HepG2 (cell line): ENCODE results near the gene PRDM15. TPM values are rescaled to one million over a fixed set of nuclear protein-coding genes. Genes with fewer than 3 reads are reported as not detected.
A peak's percentile ranks its signal among the peaks of the same experiment; 100 is the strongest.

Source experiments
- ATAC-seq: fragments of 200-7000 bp; cut with Tn5 transposase; 3 replicates; pipeline ENCODE4 v1.9.1; 2020; ENCODE audit warnings: mild to moderate bottlenecking, moderate library complexity
- BruUV-seq: library from RNA; stranded (reverse); fragments of 400-500 nt; replicated peaks from 2 replicates; lab custom pipeline; 2021; lab: Mats Ljungman, UMichigan
- CTCF ChIA-PET: fragments of 300-600 bp; formaldehyde crosslinking; extraction: SDS; loops from one replicate; lab custom pipeline; 2021; ENCODE audit warnings: low total read pairs, inconsistent platforms, low intra/inter-chr PET ratio; lab: Yijun Ruan, JAX
- POLR2A ChIA-PET: fragments of 350-600 bp; sonication (Branson Sonifier 250); formaldehyde crosslinking; loops from one replicate; lab custom pipeline; 2020; ENCODE audit warnings: antibody characterized with exemption, inconsistent platforms; lab: Yijun Ruan, JAX
- DNase-seq: peaks from one replicate; pipeline ENCODE4 v3.0.0-alpha.2; 2015; ENCODE audit warnings: low spot score
- FAIRE-seq: peaks from 3 replicates; lab custom pipeline; 2011; peaks lifted over from hg19 to GRCh38; lab: Jason Lieb, UNC
- H2AFZ ChIP-seq: one replicate; pipeline ENCODE4 v1.6.1; 2011; ENCODE audit warnings: low read length, inconsistent platforms
- H3K27ac ChIP-seq: fragments of 300-600 bp; 3 replicates; pipeline ENCODE4 v1.8.0; 2011; ENCODE audit warnings: mixed run types, mild to moderate bottlenecking, mixed read lengths, low read length, inconsistent platforms; ENCODE audit not compliant: insufficient read depth; ENCODE audit errors: extremely low read length
- H3K27me3 ChIP-seq, 2 experiments: fragments of 200-600 bp in 1 of 2; 2 replicates in 1 of 2; 3 replicates in 1 of 2; pipeline versions ENCODE4 v1.6.0 to v1.8.0; 2011; ENCODE audit warnings: low read length in 2 of 2, mild to moderate bottlenecking in 2 of 2, moderate library complexity in 2 of 2, inconsistent platforms in 1 of 2; ENCODE audit not compliant: insufficient read depth in 2 of 2, control insufficient read depth in 1 of 2
- H3K36me3 ChIP-seq, 2 experiments: fragments of 200-600 bp in 1 of 2; replicated peaks in 1 of 2; 2 replicates in 1 of 2; 3 replicates in 1 of 2; pipeline versions ENCODE4 v1.5.1 to v1.8.0; 2011; ENCODE audit warnings: low read length in 2 of 2, inconsistent platforms in 1 of 2; ENCODE audit not compliant: insufficient read depth in 2 of 2, control insufficient read depth in 1 of 2
- H3K4me1 ChIP-seq: 2 replicates; pipeline ENCODE4 v1.5.1; 2012; ENCODE audit warnings: low read length, inconsistent platforms; ENCODE audit not compliant: insufficient read depth
- H3K4me2 ChIP-seq: 2 replicates; pipeline ENCODE4 v1.6.0; 2011; ENCODE audit warnings: low read depth, low read length, inconsistent platforms
- H3K4me3 ChIP-seq, 3 experiments: fragments of 200-600 bp in 1 of 3; sonication (generic), shearing (Covaris generic) in 1 of 3; replicated peaks in 1 of 3; 2 replicates each; pipeline ENCODE4 v1.5.1; 2011 to 2016; ENCODE audit warnings: low read length in 3 of 3, inconsistent platforms in 2 of 3, low read depth in 2 of 3, mild to moderate bottlenecking in 2 of 3, control low read depth in 1 of 3, mixed read lengths in 1 of 3; ENCODE audit not compliant: insufficient read depth in 1 of 3
- H3K79me2 ChIP-seq: one replicate; pipeline ENCODE4 v1.6.1; 2011; ENCODE audit warnings: low read length, inconsistent platforms; ENCODE audit not compliant: insufficient read depth
- H3K9ac ChIP-seq: 2 replicates; pipeline ENCODE4 v1.6.0; 2011; ENCODE audit warnings: mild to moderate bottlenecking, low read depth, low read length, inconsistent platforms; ENCODE audit not compliant: insufficient read depth
- H3K9me3 ChIP-seq: 2 replicates; pipeline ENCODE4 v1.5.1; 2012; ENCODE audit warnings: mild to moderate bottlenecking, low read length
- H4K20me1 ChIP-seq: 2 replicates; pipeline ENCODE4 v1.6.0; 2011; ENCODE audit warnings: inconsistent platforms, mild to moderate bottlenecking, low read length, moderate library complexity; ENCODE audit not compliant: insufficient read depth
- BRCA1 ChIP-seq: sonication (generic); formaldehyde crosslinking; IDR thresholded peaks from 2 replicates; pipeline ENCODE4 v1.4.0; 2020; ENCODE audit warnings: missing genetic modification reagents
- FLYWCH1 ChIP-seq: sonication (generic); formaldehyde crosslinking; IDR thresholded peaks from 2 replicates; pipeline ENCODE4 v1.8.1; 2023; ENCODE audit warnings: mild to moderate bottlenecking, missing genetic modification reagents
- FOSL2 ChIP-seq: sonication (generic); formaldehyde crosslinking; IDR thresholded peaks from 2 replicates; pipeline ENCODE4 v1.4.0; 2020; ENCODE audit warnings: missing genetic modification reagents
- FOXP1 ChIP-seq, 2 experiments: fragments of 450-650 bp in 1 of 2; IDR thresholded peaks; 2 replicates each; pipeline ENCODE4 v1.6.1; 2017 to 2018; ENCODE audit warnings: antibody characterized with exemption in 1 of 2
- REXO4 ChIP-seq: sonication (generic); formaldehyde crosslinking; IDR thresholded peaks from 2 replicates; pipeline ENCODE4 v1.8.0; 2022; ENCODE audit warnings: missing genetic modification reagents, mild to moderate bottlenecking, borderline replicate concordance
- ZNF83 ChIP-seq: sonication (generic); formaldehyde crosslinking; IDR thresholded peaks from 2 replicates; pipeline ENCODE4 v1.4.0; 2020; ENCODE audit warnings: missing genetic modification reagents, mild to moderate bottlenecking, borderline replicate concordance
- WGBS: methylation state at CpG from one replicate; pipeline ENCODE4 v1.1.6; 2017; ENCODE audit warnings: low lambda C conversion rate; 5-methylcytosine and 5-hydroxymethylcytosine counted together
- in situ Hi-C: cut with HindIII; loops from 2 replicates; pipeline ENCODE4 v1.10.0; 2017; ENCODE audit warnings: low pct_unique_long_range_greater_than_20kb; ENCODE audit not compliant: extremely low pct_ligation_motif_present
- intact Hi-C: fragments of 100-400 bp; cut with micrococcal nuclease; formaldehyde crosslinking; loops from one replicate; pipeline ENCODE4 v1.10.0; 2022; ENCODE audit not compliant: unreplicated experiment
- polyA plus RNA-seq, 8 experiments: library from polyadenylated mRNA; depleted of rRNA in 3 of 8; stranded (reverse) in 7 of 8; unstranded in 1 of 8; fragments of >200 nt; fragmentation: Illumina TruSeq in 4 of 8; extraction: Trizol in 4 of 8; gene quantifications; 2 replicates each; pipeline versions ENCODE4 v1.2.1 to v1.2.3, GENCODE V29; 2011 to 2016; ENCODE audit warnings: low read depth in 4 of 8, missing spikeins in 1 of 8, mixed read lengths in 1 of 8; ENCODE audit not compliant: insufficient read depth in 1 of 8
- total RNA-seq, 5 experiments: library from RNA; depleted of rRNA; stranded (reverse); fragments of >200 nt; fragmentation: Illumina TruSeq; extraction: Trizol; gene quantifications; 2 replicates each; pipeline ENCODE4 v1.2.3, GENCODE V29; 2016; ENCODE audit warnings: low read depth in 1 of 5
- TF ChIP-seq, protein P1 (sequence below): sonication (generic); formaldehyde crosslinking; IDR thresholded peaks from 2 replicates; pipeline ENCODE4 v1.5.0; 2020; ENCODE audit warnings: missing genetic modification reagents
- TF ChIP-seq, protein P2 (sequence below): sonication (generic); formaldehyde crosslinking; IDR thresholded peaks from 2 replicates; pipeline ENCODE4 v1.5.0; 2020; ENCODE audit warnings: mild to moderate bottlenecking, missing genetic modification reagents

Gene PRDM15
- total and polyA plus RNA-seq, 2 of the 13 experiments (the other 11 are each of a cell fraction or from before 2014, with no cell fraction given), result 4.0 to 6.9 TPM

DNA sequence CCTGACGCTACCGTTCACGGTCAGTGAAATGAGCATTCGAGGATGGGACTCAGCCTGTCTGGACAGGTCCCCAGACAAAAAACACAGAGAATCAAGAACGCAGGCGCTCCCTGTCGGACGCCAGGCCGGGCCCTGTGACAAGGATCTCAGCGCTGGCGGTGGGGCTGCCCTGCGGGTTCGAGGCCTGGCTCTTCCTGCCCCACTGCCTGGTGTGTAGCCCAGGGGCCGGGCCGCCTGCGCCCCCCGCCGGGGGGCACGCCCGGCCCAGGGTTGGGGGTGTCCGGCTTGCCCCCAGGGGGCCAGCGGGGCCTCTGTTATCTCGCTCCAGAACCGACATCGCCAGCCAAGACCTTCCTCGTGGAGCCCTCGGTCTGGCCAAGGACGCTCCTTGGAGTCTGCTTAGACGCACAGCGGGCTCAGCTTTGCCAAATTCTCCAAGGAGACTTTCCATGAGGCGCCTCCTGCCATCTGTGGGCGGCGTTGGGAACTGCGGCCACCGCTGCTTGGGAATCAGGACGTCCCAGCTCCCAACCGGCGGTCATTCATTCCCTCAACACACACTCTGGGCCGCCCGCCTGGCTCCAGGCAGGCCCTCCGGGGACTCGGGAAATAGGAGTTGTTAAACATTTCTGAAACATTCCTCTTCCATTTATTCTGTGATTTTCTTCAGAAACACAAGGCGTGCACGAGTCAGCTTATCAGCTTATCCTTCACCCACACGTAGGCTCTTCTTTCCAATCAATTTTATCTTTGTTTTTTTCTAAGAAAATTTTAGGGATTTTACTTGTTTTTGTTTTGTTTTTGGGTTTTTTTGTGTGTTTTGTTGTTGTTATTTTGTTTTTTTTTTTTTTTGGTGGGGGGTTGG lies 101.0 kb downstream of the PRDM15 start (continued):
- no peak for TF ChIP-seq REXO4 (CRISPR knock-in tag)
- TF ChIP-seq FOSL2 (CRISPR knock-in tag), result peak; percentile 24; the same call in 1 of the 2 replicates

DNA sequence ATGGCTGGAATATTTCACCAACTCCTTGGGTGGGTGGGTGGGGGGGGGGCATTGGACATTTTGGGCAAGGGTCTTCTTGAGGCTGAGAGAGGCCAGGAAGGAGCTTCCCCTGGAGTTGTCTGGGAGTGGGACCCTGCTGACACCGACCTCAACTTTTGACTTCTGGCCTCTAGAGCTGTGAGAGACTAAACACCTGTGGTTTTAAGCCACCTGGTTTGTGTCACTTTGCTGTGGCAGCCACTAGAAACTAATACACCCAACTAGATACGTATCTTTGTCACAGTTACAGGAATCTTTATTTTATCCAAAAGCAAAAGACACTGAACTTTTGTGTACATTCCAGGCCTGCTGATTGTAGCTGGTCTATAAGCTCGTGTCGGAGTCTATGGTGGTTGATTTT lies 102.4 kb downstream of the PRDM15 start:
- Histone ChIP-seq H3K4me3 (no peak overlapping the region), H3K36me3 (no peaks in the 10 kb centered on the region), H3K9me3 (no peaks in the 10 kb centered on the region), H3K4me2 (no peak overlapping the region)
- in situ Hi-C loops, result loop anchor here (5.0 kb wide), 1 partner anchor 164 kb away; no protein-coding TSS in a partner anchor
- BruUV-seq, result no TSS peak
- CTCF ChIA-PET, result interaction anchor here (4.1 kb wide), 1 partner anchor 165 kb away, joined by 51 read pairs; no protein-coding TSS in a partner anchor
- ATAC-seq, result no peak
- WGBS, result 67% methylated on average over 4 of the region's 4 CpGs
- TF ChIP-seq FOXP1 (IDR thresholded peaks at IDR 0.05) (no peak), FOXP1 (CRISPR knock-in tag; IDR thresholded peaks at IDR 0.05) (no peak), ZNF83 (CRISPR knock-in tag) (no peak), FLYWCH1 (CRISPR knock-in tag) (no peak), BRCA1 (CRISPR knock-in tag) (no peak)
- TF ChIP-seq, protein P1, sequence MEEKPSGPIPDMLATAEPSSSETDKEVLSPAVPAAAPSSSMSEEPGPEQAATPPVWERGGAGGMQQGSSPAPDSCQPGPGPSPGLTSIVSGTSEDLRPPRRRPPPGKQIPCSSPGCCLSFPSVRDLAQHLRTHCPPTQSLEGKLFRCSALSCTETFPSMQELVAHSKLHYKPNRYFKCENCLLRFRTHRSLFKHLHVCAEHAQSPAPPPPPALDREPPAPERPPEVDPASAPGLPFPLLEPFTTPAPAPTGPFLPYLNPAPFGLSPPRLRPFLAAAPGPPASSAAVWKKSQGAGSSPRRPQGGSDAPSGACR (CRISPR knock-in tag), result no peak
- TF ChIP-seq, protein P2, sequence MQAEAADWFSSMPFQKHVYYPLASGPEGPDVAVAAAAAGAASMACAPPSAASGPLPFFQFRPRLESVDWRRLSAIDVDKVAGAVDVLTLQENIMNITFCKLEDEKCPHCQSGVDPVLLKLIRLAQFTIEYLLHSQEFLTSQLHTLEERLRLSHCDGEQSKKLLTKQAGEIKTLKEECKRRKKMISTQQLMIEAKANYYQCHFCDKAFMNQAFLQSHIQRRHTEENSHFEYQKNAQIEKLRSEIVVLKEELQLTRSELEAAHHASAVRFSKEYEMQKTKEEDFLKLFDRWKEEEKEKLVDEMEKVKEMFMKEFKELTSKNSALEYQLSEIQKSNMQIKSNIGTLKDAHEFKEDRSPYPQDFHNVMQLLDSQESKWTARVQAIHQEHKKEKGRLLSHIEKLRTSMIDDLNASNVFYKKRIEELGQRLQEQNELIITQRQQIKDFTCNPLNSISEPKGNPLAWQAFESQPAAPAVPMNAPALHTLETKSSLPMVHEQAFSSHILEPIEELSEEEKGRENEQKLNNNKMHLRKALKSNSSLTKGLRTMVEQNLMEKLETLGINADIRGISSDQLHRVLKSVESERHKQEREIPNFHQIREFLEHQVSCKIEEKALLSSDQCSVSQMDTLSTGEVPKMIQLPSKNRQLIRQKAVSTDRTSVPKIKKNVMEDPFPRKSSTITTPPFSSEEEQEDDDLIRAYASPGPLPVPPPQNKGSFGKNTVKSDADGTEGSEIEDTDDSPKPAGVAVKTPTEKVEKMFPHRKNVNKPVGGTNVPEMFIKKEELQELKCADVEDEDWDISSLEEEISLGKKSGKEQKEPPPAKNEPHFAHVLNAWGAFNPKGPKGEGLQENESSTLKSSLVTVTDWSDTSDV (CRISPR knock-in tag), result no peak
- TF ChIP-seq, all 625 proteins: peak for 0
- peaks cover 4 to 49% of the 10 kb centered on the region in 2 experiments for H3K27me3 ChIP-seq
- no peak overlapping the region for H3K9ac ChIP-seq
- POLR2A ChIA-PET, result interaction anchor here (1.2 kb wide), 2 partner anchors 9 to 61 kb away, joined by 3 to 6 read pairs; partner anchors contain the start of gene RIPK4
- no peak overlapping the region for H2AFZ ChIP-seq
- no peaks in the 10 kb centered on the region for H4K20me1 ChIP-seq
- DNase-seq, result no peak
- intact Hi-C loops, result no loop called here
- H3K27ac ChIP-seq, result no peak overlapping the region
- no peaks in the 10 kb centered on the region for H3K79me2 ChIP-seq
- H3K4me1 ChIP-seq, result peaks cover 37% of the 10 kb centered on the region
- FAIRE-seq, result no peak
